CD4-positive, alpha-beta T cell treated with Interleukin-15 for 1 hour (primary cell): ENCODE measurements around the gene GCLC.

Experiments
- DNase-seq: peaks from one replicate; pipeline ENCODE4 v3.0.0-alpha.2; 2020

GCLC gene

DNA sequence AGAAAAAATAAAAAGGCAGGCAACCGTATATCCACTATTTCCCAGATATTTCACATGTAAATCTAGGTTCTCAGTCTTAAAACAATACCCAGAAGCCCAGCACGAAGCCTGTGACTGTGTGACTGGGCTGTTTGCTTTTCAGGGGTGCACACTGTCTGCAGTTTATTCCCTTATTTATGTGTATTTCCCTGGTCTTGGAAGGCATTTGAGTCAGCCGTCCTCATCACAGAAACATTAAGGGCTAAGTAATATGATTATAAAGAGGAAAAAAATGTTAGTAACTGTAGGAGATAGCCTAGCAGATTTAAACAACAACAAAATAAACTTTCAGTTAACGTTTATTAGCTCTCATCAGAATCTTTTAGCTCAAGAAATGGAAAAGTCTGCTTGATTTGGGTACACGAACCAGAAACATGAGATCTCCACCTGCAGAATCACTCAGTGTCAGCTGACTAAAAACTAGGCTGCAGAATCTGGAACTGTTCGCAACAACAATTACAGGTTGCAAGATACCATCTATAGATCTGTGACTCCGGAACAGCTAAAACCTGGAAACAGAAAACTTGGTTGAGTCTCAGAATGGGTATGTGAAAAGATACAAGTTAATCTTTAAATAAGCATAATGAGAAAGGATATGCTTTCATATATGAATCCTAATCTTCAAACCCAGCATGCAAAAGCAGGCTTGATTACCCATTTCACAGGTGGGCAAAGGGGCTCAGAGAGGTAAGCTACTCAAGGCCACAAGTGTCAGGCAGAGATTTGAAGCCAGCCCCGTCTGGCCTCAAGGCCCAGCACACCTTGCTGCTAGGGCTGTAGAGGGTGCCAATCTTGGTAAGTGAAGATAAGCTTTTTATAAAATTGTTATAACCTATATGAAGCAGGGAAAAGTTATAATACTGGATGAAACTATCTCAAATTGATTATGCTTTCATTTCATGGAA lies 21.1 kb downstream of the GCLC start:
- no peak for DNase-seq

DNA sequence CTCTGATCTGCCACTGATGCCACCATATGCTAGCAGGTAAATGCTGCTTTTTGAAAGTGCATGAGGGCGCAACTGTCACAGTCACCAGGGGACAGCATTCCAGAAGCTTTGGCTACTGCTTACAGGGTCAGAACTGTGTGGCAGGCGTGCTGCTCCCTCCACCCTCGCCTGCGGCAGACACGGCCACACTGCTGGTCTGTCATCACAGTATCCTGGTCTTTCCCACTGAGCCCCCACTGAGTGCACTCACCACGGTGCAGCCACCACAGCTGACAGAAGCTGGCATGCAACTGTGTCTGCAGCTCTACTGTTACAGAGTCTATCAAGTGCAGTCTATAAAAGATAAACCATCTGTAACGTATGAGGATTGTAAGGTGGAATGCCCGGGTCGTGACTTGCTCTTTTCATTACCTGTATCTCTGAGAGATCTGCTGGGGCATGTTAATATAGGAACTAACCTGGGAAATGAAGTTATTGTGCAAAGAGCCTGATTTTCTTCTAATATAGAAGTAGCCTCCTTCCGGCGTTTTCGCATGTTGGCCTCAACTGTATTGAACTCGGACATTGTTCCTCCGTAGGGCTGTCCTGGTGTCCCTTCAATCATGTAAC lies 24.5 kb downstream of the GCLC start:
- no peak for DNase-seq

DNA sequence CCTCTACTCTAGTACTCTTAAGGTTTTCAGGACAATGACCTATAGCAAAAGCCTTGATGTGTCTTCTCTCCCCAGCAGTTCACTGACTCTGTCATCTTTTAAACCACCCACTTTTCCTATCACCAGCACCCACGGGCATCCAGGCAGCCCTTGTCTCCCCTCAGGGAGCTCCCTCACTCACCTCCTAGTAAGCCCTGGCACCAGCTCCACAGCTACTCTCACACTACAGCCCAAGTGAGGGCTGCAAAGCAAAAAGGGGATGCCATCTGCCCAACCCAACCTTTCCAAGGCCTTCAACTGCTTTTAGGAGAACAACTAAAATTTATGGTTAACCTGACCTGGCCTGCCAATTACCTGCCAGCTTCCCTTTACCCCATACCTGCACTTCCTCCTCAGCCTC lies 26.0 kb downstream of the GCLC start:
- DNase-seq, result no peak

DNA sequence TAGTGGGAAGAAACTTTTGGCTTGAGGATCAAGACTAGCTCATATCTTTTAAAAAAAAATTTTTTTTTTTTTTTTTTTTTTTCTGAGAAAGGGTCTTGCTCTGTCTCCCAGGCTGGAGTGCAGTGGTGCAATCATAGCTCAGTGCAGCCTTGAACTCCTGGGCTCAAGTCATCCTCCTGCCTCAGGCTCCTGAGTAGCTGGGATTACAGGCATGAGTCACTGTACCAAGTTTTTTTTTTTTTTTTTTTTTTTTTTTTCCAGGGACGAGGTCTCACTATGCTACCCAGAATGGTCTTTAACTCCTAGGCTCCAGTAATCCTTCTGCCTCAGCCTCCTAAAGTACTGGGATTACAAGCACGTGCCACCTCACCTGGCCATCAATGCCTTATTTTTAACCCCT lies 27.9 kb downstream of the GCLC start:
- DNase-seq, result no peak

DNA sequence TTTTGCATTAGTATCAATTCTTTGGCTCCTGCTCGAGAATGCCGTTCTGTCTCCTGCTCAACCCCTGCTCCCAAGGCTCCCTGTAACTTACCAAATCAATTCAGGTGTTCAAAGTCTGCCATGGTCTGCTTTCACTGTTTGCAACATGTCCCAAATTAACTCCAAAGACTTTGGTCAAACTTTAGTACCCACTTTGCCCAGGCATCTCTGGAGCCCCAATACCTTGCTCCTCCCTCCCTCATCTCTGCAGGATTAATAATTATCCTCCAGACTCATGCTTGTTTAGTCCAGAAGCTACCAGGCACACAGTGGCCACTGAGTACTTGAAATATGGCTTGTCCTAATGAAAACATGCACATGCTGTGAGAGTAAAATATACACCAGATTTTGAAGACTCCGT lies 30.2 kb downstream of the GCLC start:
- DNase-seq, result no peak

DNA sequence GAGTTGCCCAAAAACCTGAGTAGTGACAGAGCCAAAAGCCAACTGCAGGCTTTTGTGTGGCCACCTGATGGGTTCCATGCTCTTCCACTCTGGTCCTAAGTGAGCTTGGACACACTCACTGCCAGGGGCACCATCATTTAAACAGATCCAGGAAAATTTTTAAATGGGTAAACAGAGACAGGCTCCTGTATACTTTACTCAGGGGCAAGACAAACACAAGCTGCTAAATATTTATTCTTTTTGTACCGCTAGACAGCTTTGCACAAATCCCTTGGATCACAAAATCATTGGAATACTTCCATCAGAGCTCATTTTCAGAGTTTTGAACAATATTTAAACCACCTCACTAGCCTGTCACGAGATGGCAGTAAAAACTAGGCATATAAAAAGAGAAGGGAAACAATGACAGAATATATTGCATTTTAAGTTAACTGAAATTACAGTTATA lies 31.4 kb downstream of the GCLC start:
- DNase-seq, result no peak

DNA sequence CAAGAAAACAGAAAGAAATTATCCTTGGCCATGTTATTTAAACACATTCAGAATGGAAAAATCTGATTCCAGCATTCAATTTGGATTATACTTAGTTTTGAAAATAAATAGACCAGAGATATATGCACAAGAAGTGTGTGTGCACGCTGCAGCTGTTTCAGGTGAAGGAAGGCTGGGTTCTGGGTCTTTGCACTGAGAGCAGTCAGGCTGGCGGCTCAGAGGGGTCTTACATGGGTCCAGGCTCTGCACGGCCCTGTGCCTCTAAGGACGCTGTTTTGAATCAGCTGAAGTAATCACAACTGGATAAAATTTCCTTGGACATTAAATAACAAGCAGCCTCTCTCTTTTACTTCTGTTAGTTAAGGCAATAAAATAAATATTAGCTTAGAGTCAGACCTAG lies 31.8 kb downstream of the GCLC start:
- DNase-seq, result no peak

DNA sequence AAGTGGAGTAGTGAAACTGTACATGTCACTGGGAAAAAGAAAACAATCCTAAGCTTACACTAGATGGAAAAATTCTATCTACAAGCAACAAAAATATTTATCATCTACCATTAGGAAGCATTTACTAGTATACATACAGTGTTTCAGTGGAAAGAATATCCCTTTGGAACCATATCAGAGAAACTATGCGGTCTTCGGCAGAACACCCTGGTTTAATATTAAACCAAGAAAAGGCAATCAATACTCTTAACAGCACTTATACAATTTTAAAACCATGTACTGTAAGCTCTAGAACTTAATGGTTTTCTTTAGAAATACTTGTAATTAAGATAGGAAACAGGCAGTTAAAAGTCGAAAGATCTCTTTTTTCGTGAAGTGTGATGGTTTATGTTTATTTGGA lies 32.3 kb downstream of the GCLC start:
- no peak for DNase-seq

DNA sequence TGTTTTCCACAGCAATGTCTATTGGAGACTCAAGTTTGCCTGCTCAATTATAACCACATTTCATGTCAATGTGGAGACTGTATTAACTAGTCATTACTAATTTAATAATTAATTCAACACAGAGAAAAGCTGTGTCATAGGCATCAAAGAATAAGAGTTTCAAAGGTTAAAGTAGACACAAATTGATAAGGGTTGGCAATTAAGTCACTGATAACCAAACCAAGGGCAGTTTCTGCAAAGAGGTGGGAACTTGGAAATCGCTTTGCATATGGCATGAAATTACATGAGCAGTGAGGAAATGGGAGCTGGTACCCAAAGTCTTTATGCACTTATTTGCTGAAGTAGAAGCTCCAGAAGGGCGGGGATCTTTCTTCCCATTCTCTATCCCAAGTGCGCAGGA lies 34.2 kb downstream of the GCLC start:
- no peak for DNase-seq

DNA sequence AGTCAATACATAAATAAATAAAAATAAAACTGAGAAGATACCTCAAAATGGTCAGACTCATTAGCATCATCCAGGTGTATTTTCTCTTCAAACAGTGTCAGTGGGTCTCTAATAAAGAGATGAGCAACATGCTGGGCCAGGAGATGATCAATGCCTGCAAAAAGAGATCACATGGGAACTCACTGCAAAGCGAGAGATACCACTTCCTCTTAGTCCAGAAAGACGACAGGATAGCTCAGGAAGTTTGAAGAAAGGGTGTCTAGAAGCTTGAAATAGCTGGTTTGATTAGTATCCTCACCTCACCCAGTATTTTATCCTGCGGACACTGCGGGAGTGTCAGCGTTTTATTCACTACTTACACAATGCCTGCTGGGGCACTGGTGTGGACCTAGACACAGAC lies 38.0 kb downstream of the GCLC start:
- no peak for DNase-seq

DNA sequence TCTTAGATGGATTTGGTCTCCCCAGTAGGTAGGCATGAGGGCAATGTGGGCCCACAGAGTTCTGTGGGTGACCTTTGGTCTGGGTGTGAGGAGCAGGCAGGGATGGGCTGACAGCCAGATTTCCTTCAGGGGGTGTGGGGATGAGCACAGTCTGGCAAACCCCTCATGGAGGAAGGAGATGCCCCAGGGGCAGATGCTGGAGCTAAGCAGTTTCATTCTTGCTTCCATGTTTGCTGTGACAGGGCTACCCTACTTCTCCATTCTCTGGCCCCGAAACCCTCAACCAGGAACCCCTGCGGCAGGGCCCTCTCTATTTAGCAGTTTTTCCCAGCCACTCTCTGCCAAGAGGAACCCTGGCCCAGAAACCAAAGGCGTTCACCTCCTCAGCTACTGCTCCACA lies 40.4 kb downstream of the GCLC start:
- DNase-seq, result no peak

DNA sequence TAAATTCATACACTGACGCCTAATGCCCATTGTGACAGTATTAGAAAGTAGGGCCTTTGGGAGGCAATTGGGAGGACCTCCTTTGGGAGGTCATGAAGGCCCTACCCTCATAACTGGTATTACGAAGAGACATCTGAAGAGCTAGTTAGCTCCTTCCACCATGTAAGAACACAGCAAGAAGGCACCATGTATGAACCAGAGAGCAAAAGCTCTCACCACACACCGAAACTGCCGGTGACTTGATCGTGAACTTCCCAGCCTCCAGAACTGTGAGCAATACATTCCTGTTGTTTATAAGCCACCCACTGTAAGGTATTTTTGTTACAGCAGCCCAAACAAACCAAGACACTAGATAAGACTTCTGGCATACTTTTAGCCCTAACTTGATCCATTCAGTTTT lies 41.8 kb downstream of the GCLC start:
- no peak for DNase-seq

DNA sequence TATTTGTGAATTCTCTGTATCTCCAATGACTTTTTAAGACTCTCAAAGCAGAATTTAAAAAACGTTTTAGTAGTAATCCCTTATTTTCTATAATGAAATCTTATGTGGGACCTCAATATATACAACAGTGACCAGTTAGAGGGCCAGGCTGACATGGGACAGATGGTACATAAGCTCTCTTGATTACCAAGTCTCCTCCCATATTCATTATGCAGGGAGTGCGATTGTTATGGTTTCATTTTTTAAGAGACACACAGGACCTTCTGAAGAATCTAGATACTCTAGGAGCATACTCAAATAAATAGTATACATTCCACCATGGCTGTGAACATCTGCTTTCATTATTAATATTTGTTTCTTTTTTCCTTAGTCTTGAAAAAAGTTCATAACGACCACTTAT lies 43.5 kb downstream of the GCLC start:
- DNase-seq, result no peak

DNA sequence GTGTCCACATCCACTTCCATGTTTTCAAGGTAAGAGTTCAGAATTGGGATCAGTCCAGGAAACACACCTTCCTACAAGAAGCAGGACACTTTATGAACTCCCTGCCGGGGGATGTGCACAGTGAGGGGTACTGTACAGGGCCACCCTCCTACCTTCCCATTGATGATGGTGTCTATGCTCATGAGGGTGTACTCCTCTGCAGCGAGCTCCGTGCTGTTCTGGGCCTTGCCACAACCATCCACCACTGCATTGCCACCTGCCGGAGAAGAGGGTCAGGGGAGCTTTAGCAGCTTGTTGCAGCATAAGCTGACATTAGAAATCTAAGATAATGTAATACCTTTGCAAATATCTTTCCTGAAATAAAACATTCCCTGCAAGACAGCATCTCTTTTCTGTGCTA lies 44.8 kb downstream of the GCLC start:
- no peak for DNase-seq

DNA sequence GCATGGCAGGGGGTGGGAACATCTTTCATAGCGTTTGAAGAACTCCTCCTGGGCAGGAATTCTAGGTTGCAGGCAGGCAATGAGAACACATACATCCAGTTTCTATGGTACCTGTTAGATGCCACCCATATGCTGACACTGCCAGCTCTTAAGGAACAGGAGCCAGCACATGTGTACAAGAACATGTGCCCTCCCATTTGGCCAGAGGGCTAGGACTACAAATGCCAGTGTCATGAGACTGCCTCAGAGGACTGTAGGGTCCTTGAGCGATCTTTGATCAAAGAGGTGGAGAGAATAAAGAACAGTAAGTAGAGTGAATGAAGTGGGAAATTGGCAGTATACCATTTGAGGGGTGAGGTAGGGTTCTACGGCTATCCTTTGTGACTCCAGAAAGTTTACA lies 45.8 kb downstream of the GCLC start:
- no peak for DNase-seq

DNA sequence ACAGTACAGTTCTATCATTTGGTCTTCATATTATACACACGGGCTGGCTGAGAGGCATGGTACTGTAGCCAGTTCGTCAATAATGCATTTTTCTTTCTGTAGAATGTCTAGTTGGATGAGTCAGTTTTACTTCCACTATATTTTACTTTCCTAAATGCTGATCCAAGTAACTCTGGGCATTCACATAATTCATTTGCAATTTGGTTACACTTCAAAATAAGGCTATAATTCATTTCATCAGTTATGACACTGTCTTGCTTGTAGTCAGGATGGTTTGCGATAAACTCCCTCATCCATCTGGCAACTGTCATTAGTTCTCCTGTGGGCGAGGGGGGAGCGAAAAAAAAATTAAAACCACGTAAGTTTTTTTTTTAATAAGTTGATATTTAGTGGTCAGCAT lies 46.3 kb downstream of the GCLC start:
- DNase-seq, result no peak

DNA sequence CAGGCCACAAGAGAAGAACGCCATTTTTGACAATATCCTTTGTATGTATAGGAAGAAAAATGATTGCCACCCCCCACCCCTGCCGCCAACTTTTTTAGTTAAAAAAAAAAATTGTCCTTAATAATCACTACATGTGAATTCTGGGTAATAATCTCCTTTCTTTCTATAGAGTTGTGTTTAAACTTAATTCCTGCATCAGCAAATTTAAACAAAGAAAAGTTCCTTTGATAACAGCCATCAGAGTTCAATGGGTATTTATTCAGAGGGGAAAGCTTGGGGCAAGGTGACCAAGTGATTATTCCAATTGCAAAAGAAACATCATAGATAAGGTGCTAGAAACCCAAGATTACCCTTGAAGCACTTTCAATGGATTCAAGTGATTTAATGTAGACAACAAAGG lies 47.0 kb downstream of the GCLC start:
- DNase-seq, result no peak

DNA sequence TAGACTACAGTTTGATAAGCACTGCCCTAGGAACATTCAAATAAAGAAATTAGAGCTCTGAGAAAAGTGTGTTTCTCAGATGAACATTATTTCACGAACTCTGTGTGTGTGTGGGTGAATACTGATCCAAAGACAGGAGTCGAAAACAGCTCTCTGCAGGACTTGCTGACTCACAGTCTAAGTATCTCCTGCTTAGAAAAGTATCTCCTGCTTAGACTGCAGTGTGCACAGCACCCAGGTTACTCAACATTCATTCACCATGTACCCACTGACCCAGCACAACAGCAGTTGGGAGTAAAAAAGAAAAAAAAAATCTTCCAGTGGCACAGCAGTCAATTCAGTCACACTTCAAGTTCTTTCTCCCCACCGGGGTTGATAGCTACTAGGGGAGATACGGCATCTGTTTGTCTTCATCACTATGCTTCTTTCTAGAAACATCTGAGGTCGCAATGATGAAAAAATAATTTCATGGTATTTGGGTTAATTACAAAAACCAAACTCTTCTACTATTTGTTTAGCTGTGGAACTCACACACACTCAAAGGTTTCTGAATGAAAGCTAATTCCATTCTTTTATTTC lies 48.0 kb downstream of the GCLC start:
- no peak for DNase-seq

DNA sequence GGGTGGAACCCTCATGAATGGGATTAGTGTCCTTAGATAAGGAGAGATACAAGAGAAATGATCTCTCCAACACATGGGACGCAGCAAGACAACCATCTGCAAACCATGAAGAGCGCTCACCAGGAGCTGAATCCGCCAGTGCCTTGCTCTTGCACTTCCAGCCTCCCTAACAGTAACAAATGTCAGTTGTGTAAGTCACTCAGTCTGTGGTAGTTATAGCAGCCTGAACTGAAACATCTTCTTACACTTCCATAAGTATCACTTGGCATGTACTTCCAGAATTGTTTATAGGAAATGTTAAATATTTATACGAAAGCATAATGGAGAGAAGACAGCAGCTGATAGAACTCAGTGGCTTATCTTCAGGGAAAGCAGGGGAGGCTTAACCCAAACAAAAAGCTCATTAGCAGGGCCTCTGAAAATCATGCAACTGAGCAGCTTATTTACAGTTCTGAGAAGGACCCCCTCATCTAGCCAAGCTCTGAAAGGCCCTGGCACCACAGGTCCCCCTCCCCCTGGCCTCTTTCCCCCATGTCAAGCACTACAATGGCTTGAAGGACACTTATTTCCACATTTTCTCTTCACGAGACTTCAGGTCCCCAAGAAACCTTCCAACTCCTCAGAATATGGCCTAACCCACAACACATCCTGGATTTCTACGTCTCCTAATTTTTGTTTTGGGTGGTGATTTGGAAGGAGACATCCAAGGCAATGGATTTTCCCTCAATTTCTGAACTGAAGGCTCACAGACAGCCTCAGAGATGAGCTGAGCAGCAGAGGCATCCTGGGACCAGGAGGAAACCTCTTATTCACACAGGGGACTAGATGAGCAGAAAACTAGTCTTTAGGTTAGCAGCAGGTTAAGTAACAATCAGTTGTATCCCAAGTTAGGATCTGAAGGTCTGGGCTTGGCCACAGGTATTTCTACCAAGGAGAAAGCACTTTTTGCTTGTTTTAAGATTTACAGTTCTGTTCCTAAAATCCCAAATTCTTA lies 49.1 kb downstream of the GCLC start:
- DNase-seq, result no peak

DNA sequence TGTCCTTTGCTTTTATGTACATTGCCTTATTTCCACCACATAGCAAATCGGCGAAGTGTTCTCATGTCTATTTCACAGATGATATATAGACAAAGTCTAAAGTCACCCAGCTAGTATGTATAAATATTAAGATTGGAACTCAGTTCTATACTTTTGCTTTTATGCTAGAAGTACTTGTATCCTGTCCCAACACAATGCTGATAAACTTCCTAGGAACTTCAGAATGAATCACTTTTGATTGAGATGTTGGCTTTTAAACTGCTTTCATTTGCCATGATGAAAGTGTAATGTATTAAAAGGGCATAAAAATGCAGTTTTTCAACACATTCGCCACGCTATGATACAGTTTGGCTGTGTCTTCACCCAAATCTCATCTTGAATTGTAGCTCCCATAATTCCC lies 50.8 kb downstream of the GCLC start:
- DNase-seq, result no peak

DNA sequence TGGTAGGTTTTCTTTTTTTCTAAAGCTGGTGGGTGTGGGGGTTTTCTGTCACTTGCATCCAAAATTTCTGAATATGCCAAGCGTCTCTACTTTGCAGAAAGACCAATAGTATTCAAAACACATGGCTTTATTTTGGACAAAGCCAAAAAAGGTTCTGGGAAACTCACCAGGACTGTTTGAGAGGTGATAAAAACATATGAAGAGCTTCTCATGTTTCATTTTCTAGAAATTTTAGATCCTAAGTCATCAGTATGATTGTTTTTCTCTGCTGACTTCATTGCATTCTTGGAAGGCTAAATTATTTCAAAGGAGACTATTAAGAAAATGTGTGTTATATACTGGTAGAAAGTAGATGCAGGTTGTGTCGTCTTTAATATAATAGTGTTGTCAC lies 51.3 kb downstream of the GCLC start:
- DNase-seq, result no peak

DNA sequence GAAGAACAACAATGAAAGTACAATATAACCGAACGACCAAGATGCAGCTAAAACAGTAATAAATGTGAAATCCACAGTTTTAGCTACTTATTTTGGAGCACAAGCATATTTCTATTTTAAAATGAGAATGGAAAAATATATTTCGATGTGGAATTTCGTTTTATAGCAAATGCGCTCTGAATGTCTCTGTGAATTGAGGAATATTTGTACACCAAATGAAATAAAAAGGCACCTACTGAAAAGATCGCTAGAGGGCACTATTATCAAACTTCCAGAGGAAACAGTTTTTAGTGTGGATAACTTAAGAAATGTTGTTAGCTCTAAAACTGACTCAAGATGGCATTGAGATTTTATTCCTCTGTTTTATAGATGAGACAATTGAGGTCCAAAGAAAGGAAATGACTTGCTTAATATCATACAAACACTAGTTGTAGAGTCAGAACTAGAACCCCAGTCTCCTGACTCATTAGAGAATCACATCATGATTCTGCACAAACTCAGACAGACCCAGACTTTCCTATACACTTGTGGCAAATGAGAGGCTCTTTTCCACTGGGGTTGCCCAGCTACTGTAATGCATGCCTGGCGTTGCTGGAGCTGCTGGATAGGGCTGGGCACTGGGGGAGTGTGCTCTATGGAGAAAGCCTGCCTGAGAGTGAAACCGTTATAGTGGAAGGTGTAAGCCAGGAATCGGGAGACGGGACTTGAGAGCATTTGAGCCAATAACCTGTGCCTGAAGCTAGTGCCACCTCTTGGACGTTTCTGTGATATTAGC lies 51.9 kb downstream of the GCLC start:
- no peak for DNase-seq
